HG02884 (cell line): ENCODE data around the gene TADA2A.
"Not testable (repeated sequence)": the region's sequence is repeated elsewhere in the genome, so short reads cannot be mapped to it uniquely, and the experiment has no call there.

Experiments used
- ATAC-seq: cut with Tn5 transposase; IDR thresholded peaks from one replicate; pipeline ENCODE4 v1.9.1; 2021; ENCODE audit warnings: mild to moderate bottlenecking, moderate library complexity; ENCODE audit not compliant: unreplicated experiment

TADA2A gene

GRCh38 chr17:37393352-37393751 lies 13.3 kb upstream of the TADA2A start:
- ATAC-seq, result no peak

GRCh38 chr17:37399265-37399803 lies 7.4 kb upstream of the TADA2A start:
- no peak for ATAC-seq

GRCh38 chr17:37400505-37400904 lies 6.2 kb upstream of the TADA2A start:
- no peak for ATAC-seq

GRCh38 chr17:37405522-37405921 lies 1.2 kb upstream of the TADA2A start:
- ATAC-seq, result not testable (repeated sequence)

GRCh38 chr17:37405955-37406634 lies 591 bp upstream of the TADA2A start:
- ATAC-seq, result peak; percentile 33

- not testable (repeated sequence) for ATAC-seq
These were observed 1.4 kb downstream of the TADA2A start for GRCh38 chr17:37408145-37408479.

- no peak for ATAC-seq
These were observed 3.7 kb downstream of the TADA2A start for GRCh38 chr17:37410357-37410756.

- no peak for ATAC-seq
These were observed 7.3 kb downstream of the TADA2A start for GRCh38 chr17:37413875-37414519.

- ATAC-seq, result no peak
These were observed 11.2 kb downstream of the TADA2A start for GRCh38 chr17:37417852-37418251.

- no peak for ATAC-seq
These were observed 16.4 kb downstream of the TADA2A start for GRCh38 chr17:37422971-37423625.

GRCh38 chr17:37425268-37425667 lies 18.6 kb downstream of the TADA2A start:
- ATAC-seq, result no peak

GRCh38 chr17:37429039-37429438 lies 22.4 kb downstream of the TADA2A start:
- no peak for ATAC-seq

- ATAC-seq, result no peak
These were observed 22.8 kb downstream of the TADA2A start for GRCh38 chr17:37429453-37429852.

- ATAC-seq, result no peak
These were observed 23.5 kb downstream of the TADA2A start for GRCh38 chr17:37430051-37430627.

GRCh38 chr17:37432671-37433070 lies 26.0 kb downstream of the TADA2A start:
- ATAC-seq, result no peak

GRCh38 chr17:37438141-37438540 lies 31.5 kb downstream of the TADA2A start:
- no peak for ATAC-seq

GRCh38 chr17:37440424-37440823 lies 33.7 kb downstream of the TADA2A start:
- no peak for ATAC-seq

GRCh38 chr17:37441369-37442014 lies 34.8 kb downstream of the TADA2A start:
- ATAC-seq, result not testable (repeated sequence)

GRCh38 chr17:37446027-37446426 lies 39.3 kb downstream of the TADA2A start:
- no peak for ATAC-seq

GRCh38 chr17:37447641-37448040 lies 41.0 kb downstream of the TADA2A start:
- no peak for ATAC-seq

GRCh38 chr17:37450112-37450511 lies 43.4 kb downstream of the TADA2A start:
- no peak for ATAC-seq
